MM.1S (cell line): ENCODE measurements around the gene GPC4.
"Not testable (repeated sequence)": the region's sequence is repeated elsewhere in the genome, so short reads cannot be mapped to it uniquely, and the experiment has no call there.

ENCODE experiments used
- DNase-seq: peaks from one replicate; pipeline ENCODE4 v3.0.0-alpha.2; 2015
- H2AFZ ChIP-seq: fragments of 300-600 bp; sonication (generic); 2 replicates; pipeline ENCODE4 v1.6.0; 2016; ENCODE audit warnings: antibody characterized with exemption, low read length
- H3F3A ChIP-seq: fragments of 300-600 bp; sonication (generic); 2 replicates; pipeline ENCODE4 v1.6.1; 2016; ENCODE audit warnings: mild to moderate bottlenecking, antibody characterized with exemption, low read length, moderate library complexity, mixed read lengths; ENCODE audit not compliant: insufficient read depth
- H3K27ac ChIP-seq: fragments of 300-600 bp; sonication (generic); 2 replicates; pipeline ENCODE4 v1.5.1; 2016; ENCODE audit warnings: mild to moderate bottlenecking, low read length
- H3K27me3 ChIP-seq: fragments of 300-600 bp; sonication (generic); replicated peaks from 2 replicates; pipeline ENCODE4 v1.6.0; 2016; ENCODE audit warnings: low read length; ENCODE audit not compliant: insufficient read depth
- H3K36me3 ChIP-seq: fragments of 300-600 bp; sonication (generic); replicated peaks from 2 replicates; pipeline ENCODE4 v1.6.1; 2016; ENCODE audit warnings: mild to moderate bottlenecking, low read length, mixed read lengths; ENCODE audit not compliant: insufficient read depth
- H3K4me1 ChIP-seq: fragments of 300-600 bp; sonication (generic); 2 replicates; pipeline ENCODE4 v1.6.1; 2016; ENCODE audit warnings: low read length, mixed read lengths
- H3K4me2 ChIP-seq: fragments of 300-600 bp; sonication (generic); 2 replicates; pipeline ENCODE4 v1.6.0; 2016; ENCODE audit warnings: low read depth, low read length
- H3K4me3 ChIP-seq: fragments of 300-600 bp; sonication (generic); 2 replicates; pipeline ENCODE4 v1.5.1; 2016; ENCODE audit warnings: low read length, mixed read lengths
- H3K79me2 ChIP-seq: fragments of 300-600 bp; sonication (generic); 2 replicates; pipeline ENCODE4 v1.6.1; 2016; ENCODE audit warnings: mixed run types, low read length, mixed read lengths
- H3K9ac ChIP-seq: fragments of 300-600 bp; sonication (generic); 2 replicates; pipeline ENCODE4 v1.6.1; 2016; ENCODE audit warnings: low read length, mixed read lengths
- H3K9me2 ChIP-seq: fragments of 300-600 bp; sonication (generic); replicated peaks from 2 replicates; pipeline ENCODE4 v1.6.1; 2016; ENCODE audit warnings: mild to moderate bottlenecking, low read length, mixed read lengths; ENCODE audit not compliant: insufficient read depth
- H3K9me3 ChIP-seq: fragments of 300-600 bp; sonication (generic); replicated peaks from 2 replicates; pipeline ENCODE4 v1.6.1; 2016; ENCODE audit warnings: mild to moderate bottlenecking, low read length, mixed read lengths; ENCODE audit not compliant: insufficient read depth
- H4K20me1 ChIP-seq: fragments of 300-600 bp; sonication (generic); 2 replicates; pipeline ENCODE4 v1.6.1; 2016; ENCODE audit warnings: mild to moderate bottlenecking, low read length, moderate library complexity, mixed read lengths; ENCODE audit not compliant: insufficient read depth
- EZH2 ChIP-seq: fragments of 300-600 bp; sonication (generic); optimal IDR thresholded peaks from 2 replicates; pipeline ENCODE3; 2017; ENCODE audit warnings: low read depth, mild to moderate bottlenecking, antibody characterized with exemption, low read length, mixed read lengths
- EZH2phosphoT487 ChIP-seq: fragments of 300-600 bp; sonication (generic); IDR thresholded peaks from 2 replicates; pipeline ENCODE4 v1.6.1; 2018; ENCODE audit warnings: antibody characterized with exemption, low read length
- TF ChIP-seq, protein P1 (sequence below): fragments of 300-600 bp; sonication (generic); IDR thresholded peaks from 2 replicates; pipeline ENCODE4 v1.5.1; 2016; ENCODE audit warnings: antibody characterized with exemption, low read length, mixed read lengths

GPC4 gene

DNA sequence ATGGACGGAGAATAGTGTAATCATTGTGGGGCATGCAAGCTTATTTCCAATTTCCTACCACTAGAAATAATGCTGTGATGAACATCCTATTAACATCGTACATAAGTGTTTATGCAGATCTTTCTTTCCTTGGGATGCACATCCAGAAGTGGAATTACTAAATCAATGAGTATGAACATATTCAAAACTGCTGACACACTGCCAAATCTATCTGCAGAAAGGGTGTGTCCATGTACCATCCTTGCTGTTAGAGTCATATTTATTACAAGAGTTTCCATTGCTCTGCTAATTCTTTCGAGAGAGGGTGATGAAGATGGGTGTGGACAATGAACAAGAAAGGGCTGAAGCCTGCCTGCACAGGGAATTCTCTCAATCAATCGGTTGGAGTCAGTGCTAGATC, 82.6 kb downstream of the GPC4 start:
- H3K27me3 ChIP-seq: no peaks in the 10 kb centered on the region
- no peak overlapping the region for H3K4me2 ChIP-seq
- H3F3A ChIP-seq: no peaks in the 10 kb centered on the region
- H3K36me3 ChIP-seq: no peaks in the 10 kb centered on the region
- H3K9me3 ChIP-seq: no peaks in the 10 kb centered on the region
- no peak overlapping the region for H3K4me3 ChIP-seq
- no peak overlapping the region for H3K9ac ChIP-seq
- no peaks in the 10 kb centered on the region for H4K20me1 ChIP-seq
- no peak overlapping the region for H2AFZ ChIP-seq
- no peaks in the 10 kb centered on the region for H3K79me2 ChIP-seq
- no peak for DNase-seq
- H3K27ac ChIP-seq: no peak overlapping the region
- TF ChIP-seq EZH2phosphoT487: no peak
- TF ChIP-seq, protein P1, sequence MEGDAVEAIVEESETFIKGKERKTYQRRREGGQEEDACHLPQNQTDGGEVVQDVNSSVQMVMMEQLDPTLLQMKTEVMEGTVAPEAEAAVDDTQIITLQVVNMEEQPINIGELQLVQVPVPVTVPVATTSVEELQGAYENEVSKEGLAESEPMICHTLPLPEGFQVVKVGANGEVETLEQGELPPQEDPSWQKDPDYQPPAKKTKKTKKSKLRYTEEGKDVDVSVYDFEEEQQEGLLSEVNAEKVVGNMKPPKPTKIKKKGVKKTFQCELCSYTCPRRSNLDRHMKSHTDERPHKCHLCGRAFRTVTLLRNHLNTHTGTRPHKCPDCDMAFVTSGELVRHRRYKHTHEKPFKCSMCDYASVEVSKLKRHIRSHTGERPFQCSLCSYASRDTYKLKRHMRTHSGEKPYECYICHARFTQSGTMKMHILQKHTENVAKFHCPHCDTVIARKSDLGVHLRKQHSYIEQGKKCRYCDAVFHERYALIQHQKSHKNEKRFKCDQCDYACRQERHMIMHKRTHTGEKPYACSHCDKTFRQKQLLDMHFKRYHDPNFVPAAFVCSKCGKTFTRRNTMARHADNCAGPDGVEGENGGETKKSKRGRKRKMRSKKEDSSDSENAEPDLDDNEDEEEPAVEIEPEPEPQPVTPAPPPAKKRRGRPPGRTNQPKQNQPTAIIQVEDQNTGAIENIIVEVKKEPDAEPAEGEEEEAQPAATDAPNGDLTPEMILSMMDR: no peak
- no peaks in the 10 kb centered on the region for H3K4me1 ChIP-seq
- no peaks in the 10 kb centered on the region for H3K9me2 ChIP-seq

DNA sequence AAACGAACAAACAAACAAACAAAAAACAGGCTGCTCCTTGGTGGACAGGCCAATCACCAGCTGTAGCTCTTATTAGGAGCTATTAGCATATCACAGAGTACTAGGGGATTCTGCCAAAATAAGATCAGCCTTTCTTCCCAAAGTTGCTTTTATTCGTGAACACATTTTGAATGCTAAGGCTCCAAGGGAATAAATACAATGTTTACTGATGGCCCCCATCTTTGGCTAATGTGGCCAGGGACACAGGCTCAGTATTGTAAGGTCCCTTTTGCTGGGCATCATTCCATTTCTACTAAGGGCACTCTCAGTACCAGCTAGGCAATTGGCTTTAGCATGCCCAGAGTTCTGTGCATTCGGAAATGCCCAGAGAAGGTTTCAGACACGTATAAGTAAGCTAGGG, 84.3 kb downstream of the GPC4 start:
- H4K20me1 ChIP-seq: no peaks in the 10 kb centered on the region
- no peaks in the 10 kb centered on the region for H3K27me3 ChIP-seq
- no peaks in the 10 kb centered on the region for H3K4me1 ChIP-seq
- H3K4me3 ChIP-seq: no peak overlapping the region
- no peaks in the 10 kb centered on the region for H3F3A ChIP-seq
- no peaks in the 10 kb centered on the region for H3K9me2 ChIP-seq
- TF ChIP-seq EZH2: no peak
- no peak for DNase-seq
- H3K9ac ChIP-seq: no peak overlapping the region
- H2AFZ ChIP-seq: no peak overlapping the region
- no peak overlapping the region for H3K27ac ChIP-seq
- H3K9me3 ChIP-seq: no peaks in the 10 kb centered on the region
- H3K79me2 ChIP-seq: no peaks in the 10 kb centered on the region
- H3K4me2 ChIP-seq: no peak overlapping the region
- H3K36me3 ChIP-seq: no peaks in the 10 kb centered on the region

DNA sequence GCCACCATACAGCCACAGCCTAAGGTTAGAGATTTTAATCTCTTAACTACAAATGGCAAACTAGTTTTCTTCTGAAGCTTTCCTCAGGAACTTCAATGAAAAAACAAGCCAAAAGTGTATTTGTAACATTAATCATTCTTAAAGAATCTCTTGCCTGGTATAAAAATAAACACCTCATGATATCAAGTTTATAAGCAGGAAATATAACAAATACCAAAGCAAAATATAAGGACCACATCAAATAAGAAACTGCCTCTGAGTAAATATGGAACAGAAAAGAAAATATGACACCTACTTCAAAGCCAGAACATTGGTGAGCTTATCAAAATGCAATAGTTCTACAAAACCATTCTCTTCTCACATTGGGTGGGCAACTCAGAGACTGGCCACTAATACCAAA, 89.9 kb downstream of the GPC4 start:
- Histone ChIP-seq H4K20me1 (no peaks in the 10 kb centered on the region), H3K4me3 (no peak overlapping the region), H3K9me2 (no peaks in the 10 kb centered on the region), H2AFZ (no peak overlapping the region), H3F3A (no peaks in the 10 kb centered on the region), H3K79me2 (no peaks in the 10 kb centered on the region), H3K9ac (no peak overlapping the region), H3K9me3 (no peaks in the 10 kb centered on the region), H3K4me1 (no peaks in the 10 kb centered on the region), H3K27ac (no peak overlapping the region), H3K27me3 (no peaks in the 10 kb centered on the region), H3K36me3 (no peaks in the 10 kb centered on the region), H3K4me2 (no peak overlapping the region)
- TF ChIP-seq EZH2phosphoT487 (no peak), EZH2 (no peak)
- TF ChIP-seq, protein P1: no peak
- no peak for DNase-seq

DNA sequence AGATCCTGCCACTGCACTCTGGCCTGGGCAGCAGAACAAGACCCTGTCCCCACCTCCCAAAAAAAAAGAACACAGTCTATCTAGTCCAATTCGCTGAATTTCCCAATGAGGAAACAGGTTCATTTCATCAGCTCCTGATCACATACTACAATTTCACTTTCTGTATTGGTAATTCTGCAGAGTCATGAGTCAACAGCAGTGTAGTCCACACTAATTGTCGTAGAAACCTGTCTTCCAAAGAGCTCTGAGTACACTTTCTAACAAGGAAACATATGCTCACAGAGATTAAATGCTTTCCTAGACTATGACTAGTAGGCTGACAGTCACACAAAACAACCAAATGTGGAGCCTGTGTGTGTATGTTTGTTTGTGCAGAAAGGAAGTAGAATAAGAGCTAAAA, 91.9 kb downstream of the GPC4 start:
- no peak overlapping the region for H3K4me2 ChIP-seq
- no peaks in the 10 kb centered on the region for H3K9me2 ChIP-seq
- H3K9ac ChIP-seq: no peak overlapping the region
- H3K36me3 ChIP-seq: no peaks in the 10 kb centered on the region
- no peaks in the 10 kb centered on the region for H3F3A ChIP-seq
- H4K20me1 ChIP-seq: no peaks in the 10 kb centered on the region
- H3K4me1 ChIP-seq: no peaks in the 10 kb centered on the region
- no peaks in the 10 kb centered on the region for H3K27me3 ChIP-seq
- no peaks in the 10 kb centered on the region for H3K9me3 ChIP-seq
- peak; percentile 17 for DNase-seq
- TF ChIP-seq EZH2phosphoT487: no peak
- H2AFZ ChIP-seq: peak overlapping the region; percentile 18; the same call in 1 of the 2 replicates
- H3K27ac ChIP-seq: no peak overlapping the region
- H3K79me2 ChIP-seq: no peaks in the 10 kb centered on the region
- H3K4me3 ChIP-seq: no peak overlapping the region

DNA sequence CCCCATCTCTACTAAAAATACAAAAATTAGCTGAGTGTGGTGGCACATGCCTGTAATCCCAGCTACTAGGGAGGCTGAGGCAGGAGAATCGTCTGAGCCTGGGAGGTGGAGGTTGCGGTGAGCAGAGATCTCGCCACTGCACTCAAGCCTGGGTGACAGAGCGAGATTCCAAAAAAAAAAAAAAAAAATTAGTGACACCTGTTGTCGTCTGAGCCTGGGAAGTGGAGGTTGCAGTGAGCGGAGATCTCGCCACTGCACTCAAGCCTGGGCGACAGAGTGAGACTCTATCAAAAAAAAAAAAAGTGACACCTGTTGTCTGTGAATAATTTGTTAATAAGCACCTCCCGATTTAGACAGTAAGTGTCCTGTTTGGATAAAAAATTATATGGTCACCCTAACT, 93.0 kb downstream of the GPC4 start:
- H3F3A ChIP-seq, H3K9ac ChIP-seq, H4K20me1 ChIP-seq, H3K27me3 ChIP-seq, H3K9me2 ChIP-seq, DNase-seq, H3K4me2 ChIP-seq, H3K36me3 ChIP-seq, H3K4me1 ChIP-seq, H3K79me2 ChIP-seq, H3K4me3 ChIP-seq, H3K9me3 ChIP-seq, H2AFZ ChIP-seq, H3K27ac ChIP-seq: not testable (repeated sequence)
